NCI-H2081 (cell line): Measurements from ENCODE around the gene SLC12A5.
"Not testable (repeated sequence)": the region's sequence is repeated elsewhere in the genome, so short reads cannot be mapped to it uniquely, and the experiment has no call there.

Experiments
- DNase-seq, 2 experiments: peaks; one replicate each; lab custom pipeline; 2025; lab: John Stamatoyannopoulos, UW

The SLC12A5 gene

DNA sequence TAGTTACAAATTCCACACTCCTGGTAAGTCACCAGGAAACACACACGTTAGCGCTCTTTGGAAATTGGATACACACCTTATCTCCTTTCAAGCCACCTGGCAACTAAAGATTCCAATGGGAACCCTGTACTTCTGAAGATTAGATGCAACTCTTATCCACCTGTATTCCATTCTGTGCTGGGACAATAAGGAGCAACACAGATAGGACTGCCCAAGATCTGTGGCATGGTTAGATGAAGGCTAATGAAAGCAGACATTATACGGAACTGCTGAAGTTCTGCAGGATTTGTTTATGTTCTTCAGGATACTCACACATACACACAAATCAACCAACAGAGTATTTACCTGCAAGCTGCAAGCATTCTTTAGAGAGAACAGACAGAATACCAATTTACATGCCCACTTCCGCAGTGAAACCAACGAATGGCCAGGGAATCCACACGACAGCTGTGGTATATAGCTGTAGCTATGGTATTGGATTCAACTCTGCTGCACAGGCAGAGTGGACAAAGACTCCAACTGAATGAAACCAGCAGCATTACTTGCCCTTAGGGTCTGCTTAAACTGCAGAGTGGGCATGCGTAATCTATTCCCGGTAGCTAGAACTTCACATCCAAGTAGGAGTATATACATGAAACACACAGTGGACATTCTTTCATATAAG, 48.8 kb downstream of the SLC12A5 start:
- DNase-seq, result no peak

DNA sequence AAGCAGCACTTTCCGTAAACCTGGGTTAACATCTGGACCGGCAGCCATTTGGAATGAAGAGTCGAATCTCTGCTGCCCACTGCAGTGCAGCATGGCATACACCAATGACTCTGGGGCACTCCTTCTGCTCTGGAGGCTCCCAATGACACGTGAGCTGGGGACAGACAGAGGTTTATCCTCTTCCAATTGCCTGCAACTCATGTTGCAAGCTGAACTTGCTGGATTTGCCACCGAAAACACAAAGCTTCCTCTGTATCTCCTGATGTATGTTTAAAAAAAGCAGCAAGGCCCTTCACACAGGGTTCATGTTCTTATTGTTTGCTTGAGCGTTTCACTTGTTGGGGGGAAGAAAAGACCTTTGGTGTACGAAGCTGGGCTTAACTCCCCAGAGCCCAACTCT, 49.9 kb downstream of the SLC12A5 start:
- no peak for DNase-seq

DNA sequence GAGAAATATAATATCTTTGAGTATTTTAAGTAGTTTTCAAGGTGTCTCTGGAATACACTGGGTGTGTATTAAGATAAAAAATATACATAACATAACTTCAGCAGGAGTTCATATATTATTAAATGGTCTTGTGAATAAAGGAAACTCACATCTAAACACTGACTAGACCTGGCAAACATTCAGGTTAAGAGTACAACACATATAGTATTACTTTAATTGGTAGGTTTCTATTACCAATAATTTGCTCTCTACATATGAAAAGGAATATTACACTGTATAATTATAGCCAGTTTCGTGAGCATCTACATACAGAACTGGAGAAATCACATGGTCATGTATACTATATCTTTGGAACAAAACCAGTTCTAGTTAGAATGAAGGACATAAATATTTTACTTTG, 52.1 kb downstream of the SLC12A5 start:
- peak in 1 of 2 experiments; percentile 34 for DNase-seq

DNA sequence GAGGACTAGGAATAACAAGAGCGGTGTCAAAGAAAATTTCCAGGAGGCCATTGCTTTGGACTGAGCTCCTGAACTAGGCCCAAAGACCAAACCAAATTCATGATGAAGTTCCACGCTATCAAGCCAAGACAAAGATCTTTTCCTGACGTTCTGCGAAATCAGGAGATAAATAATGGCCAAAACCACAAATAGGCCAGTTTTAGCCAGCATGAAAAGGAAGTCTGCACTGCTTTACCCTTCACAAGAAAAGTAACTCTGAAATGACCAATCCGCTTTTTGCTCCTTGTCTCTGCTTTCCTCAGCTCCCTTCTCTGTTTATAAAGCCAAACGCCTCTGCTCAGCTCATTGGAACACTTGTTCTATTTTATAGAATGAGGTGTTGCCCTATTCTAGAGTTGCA, 54.1 kb downstream of the SLC12A5 start:
- DNase-seq, result no peak

DNA sequence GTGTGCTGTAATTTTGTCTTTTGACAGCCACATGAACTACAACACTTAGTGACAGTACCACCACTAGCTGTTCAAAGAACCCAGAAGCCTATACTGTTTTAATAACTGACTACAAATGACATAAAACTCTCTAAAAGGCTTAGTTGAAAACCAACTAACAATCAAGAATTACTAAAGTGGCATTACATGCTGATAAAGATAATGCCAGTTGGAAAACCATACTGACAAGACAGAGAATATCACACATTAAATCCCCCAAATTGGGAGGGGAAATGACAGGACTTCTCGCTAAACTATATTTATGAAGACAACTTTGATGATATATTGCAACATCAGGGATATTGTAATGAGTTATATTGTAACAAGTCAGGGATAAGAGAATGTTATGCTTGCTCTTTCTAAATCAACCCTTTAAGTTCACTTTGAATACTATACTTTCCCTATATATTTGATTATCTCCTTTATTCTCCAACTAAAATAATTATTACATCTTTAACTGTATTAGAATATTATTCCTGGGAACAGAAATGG, 54.6 kb downstream of the SLC12A5 start:
- no peak for DNase-seq

DNA sequence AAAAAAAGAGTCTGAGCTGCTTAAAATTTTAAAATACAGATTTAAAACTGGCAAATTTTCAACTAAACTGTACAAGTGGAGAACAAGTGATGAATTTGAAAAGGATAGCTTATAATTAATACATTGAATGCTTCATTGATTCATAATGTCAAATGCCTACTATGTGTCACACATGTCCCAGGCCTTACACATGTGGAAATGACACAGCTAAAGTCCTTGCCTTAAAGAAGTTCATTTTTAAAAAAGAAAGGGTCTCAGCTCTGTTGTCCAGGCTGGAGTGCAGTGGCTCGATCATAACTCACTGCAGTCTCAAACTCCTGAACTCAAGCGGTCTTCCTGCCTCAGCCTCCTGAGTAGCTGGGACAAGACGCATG, 55.8 kb downstream of the SLC12A5 start:
- DNase-seq, result no peak

DNA sequence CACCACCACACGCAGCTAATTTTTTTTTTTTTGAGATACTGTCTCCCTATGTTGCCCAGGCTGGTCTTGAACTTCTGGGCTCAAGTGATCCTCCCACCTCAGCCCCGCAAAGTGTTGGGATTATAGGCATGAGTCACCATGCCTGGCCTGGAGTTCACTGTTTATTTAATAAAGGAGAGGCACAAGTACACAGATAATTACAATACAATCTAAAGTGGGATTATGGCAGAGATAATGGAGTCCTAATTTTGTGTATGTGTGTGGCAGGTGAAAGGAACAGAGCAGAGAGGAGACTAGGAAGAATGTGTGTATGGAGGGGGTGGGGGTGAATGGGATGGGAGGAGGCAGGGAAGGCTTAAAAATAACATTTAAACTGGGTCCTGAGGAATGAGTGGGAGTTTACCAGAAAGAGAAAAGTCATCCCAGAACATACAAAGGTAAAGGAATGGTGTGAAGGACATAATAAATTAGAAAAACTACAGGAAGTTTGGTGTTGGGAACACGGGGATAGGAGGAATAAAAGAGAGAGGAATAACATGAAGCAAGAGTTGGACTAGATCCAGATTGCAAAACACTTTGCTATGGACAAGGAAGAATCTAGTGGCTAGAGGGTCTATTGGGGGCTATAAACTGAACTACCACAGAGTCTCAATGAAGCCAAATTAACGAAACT, 56.3 kb downstream of the SLC12A5 start:
- peak; percentile 36 to 62 for DNase-seq

DNA sequence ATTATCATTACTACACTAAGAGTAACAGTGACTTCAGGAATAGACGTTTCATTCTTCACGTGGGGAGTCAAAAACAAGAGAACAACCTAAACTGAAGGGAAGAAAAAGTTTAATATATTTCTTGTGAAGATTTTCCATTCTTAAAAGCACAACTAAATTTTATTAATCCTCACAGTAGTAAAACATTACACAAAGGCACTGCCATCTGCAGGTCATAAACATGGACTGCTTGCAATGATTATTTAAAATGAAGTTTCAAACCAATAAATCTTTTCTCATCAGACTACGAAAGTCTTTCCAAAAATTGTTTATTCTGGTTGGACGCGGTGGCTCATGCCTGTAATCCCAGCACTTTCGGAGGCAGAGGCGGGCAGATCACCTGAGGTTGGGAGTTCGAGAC, 58.1 kb downstream of the SLC12A5 start:
- no peak for DNase-seq

DNA sequence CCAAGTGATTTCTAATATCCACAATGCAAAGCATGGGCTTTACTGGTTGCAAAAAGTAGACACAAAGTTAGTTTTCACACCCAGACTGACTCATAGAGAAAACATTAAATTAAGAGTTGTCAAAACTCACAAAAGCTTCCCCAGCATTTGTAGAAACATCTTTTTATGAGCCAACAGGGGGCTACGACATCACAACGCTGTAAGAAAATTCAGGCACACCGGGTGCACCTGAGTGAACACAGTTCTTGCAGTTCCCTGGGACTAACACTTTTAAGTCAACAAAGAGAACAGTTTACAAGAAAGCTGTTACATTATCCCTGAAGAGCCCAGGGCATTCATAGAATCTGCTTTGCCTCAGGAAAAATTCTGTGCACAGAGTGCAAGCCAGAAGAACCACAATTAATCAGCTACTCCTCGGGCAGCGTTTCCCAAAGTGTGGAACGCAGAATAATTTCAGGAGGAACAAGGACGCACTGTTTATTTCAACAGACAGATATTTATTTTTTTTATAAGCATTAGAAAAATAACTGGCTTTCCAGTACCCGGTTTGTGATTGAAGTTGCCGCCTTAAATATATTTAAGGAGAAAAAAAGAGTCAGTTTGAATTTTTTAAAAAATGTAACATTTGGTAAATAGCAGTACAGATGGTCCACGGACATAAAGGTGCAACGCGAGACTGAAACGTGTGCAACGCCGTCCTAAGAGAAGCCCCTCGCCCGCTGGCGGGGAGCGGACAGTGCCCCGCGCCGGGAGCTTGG, 59.6 kb downstream of the SLC12A5 start:
- DNase-seq, result peak in 1 of 2 experiments; percentile 22

DNA sequence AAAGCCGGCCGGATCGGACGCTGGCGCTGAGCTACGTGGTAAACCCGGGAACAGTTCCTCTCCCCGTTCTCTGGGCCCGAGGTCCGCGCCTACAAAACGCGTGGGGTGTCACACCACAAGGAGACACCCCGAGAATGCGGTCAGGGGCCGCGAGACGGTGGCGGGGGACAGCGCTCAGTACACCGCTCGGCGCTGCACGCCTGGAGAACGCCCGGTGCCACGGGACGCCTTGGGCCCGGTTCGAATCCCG, 60.1 kb downstream of the SLC12A5 start:
- peak in 1 of 2 experiments; percentile 55 for DNase-seq

DNA sequence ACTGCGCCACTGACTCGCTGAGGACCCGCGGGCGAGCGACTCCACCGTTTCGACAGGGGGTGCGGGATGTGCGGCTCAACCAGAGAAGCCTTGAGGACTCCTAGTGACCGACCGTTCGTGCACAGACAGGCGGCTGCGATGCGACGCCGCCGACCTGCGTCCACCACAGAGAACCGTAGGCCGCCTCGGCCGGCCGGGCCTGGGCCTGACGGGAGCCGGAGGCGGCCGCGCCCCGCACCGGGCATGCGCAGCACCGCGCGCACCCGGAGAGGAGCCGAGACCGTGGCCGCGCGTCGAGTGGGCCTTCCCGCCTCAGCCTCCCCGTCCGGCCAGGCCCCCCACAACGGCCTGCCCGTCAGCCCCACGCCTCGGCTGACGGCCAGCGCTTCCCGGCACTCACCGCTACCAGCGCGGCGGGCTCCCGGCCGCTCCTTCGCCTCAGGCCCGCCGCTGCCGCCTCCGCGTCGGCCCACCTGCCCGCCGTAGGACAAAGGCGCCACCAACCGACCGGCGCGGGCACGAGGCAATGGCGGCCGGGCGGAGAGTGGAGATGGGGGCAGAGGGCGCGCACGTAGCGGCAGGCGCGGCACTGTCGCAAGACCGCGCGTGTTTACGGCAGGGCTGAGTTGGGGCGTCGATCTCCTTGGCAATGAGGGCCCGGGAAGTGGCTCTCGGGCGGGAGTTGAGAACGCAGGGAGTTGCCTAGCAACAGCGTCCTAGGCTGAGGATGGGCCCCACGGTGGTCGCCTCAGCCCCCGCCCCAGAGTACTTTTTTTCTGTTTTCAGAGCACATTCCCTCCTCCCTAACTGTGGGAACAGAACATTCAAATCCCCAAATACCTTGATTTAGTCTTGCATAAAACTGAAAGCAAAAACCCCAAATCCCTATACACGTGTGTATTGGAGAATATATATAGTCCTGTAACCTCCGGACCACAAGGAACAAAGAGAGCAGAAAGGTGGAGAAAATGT, 60.7 kb downstream of the SLC12A5 start, which contains the start of gene NCOA5:
TSS of gene NCOA5 (minus strand) at position 546 of the 972 bp plus-strand sequence. CDS start 10,538 bp downstream, outside the sequence.
- DNase-seq, result peak; percentile 95 to 98

DNA sequence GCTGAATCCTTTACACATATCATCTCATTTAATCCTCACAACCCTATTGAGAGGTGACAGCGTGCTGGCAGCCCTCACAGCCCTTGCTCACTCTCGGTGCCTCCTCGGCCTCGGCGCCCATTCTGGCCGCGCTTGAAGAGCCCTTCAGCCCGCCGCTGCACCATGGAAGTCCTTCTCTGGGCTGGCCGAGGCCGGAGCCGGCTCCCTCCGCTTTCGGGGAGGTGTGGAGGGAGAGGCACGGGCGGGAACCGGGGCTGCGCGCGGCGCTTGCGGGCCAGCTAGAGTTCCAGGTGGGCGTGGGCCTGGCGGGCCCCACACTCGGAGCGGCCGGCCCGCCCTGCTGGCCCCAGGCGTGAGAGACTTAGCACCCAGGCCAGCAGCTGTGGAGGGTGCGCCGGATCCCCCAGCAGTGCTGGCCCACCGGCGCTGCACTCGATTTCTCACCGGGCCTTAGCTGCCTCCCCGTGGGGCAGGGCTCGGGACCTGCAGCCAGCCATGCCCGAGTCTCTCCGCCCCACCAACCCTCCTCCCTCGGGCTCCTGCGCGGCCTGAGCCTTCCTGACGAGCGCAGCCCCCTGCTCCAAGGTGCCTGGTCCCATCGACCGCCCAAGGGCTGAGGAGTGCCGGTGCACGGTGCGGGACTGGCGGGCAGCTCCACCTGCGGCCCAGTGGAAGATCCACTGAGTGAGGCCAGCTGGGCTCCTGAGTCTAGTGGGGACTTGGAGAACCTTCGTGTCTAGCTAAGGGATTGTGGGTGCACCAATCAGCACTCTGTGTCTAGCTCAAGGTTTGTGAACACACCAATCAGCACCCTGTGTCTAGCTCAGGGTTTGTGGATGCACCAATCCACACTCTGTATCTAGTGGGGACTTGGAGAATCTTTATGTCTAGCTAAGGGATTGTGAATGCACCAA, 62.9 kb downstream of the SLC12A5 start:
- not testable (repeated sequence) for DNase-seq

DNA sequence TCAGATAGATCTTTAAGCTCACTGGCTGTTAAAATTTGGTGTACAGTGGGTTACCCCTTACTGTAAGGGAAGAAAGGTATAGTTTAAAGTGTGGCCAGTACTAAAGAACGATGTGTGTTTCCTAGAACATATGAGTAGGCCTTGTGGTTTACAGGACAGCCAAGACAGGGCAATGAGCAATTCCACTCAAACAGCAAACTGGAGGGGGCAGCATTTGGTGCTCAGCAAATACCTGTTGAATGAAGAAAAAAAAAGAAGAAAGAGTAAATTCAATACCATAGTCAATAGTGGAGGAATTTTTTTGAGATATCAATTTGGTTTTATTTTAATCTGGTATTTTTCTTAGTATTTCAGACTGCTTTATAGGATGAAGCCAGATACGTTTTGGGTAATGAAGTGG, 64.5 kb downstream of the SLC12A5 start:
- no peak for DNase-seq

DNA sequence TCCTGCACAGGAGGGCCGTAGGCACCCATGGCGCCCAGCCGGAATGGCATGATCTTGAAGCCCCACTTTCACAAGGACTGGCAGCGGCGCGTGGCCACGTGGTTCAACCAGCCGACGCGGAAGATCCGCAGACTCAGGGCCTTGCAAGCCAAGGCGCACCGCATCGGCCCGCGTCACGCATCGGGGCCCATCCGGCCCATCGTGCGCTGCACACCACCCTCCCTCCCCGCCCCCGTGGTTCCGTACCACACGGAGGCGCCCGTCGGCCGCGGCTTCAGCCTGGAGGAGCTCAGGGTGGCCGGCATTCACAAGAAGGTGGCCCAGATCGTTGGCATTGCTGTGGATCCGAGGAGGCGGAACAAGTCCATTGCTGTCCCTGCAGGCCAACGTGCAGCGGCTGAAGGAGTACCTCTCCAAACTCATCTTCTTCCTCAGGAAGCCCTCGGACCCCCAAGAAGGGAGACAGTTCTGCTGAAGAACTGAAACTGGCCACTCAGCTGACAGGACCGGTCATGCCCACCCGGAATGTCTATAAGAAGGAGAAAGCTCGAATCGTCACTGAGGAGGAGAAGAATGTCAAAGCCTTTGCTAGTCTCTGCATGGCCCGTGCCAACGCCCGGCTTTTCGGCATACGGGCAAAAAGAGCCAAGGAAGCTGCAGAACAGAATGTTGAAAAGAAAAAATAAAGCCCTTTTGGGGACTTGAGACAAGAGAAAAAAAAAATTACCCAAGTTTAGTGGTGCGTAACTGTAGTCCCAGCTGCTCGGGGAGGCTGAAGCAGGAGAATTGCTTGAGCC, 70.7 kb downstream of the SLC12A5 start:
- no peak for DNase-seq

DNA sequence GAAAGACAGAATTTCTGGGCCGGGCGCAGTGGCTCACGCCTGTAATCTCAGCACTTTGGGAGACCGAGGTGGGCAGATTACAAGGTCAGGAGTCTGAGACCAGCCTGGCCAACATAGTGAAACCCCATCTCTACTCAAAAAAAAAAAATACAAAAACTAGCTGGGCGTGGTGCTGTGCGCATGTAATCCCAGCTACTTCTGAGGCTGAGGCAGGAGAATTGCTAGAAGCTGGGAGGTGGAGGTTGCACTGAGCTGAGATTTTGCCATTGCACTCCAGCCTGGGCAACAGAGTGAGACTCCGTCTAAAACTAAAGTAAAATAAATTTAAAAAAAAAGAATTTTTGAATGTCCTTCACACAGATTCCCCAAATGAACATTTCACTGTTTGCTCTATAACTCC, 71.4 kb downstream of the SLC12A5 start:
- not testable (repeated sequence) for DNase-seq

DNA sequence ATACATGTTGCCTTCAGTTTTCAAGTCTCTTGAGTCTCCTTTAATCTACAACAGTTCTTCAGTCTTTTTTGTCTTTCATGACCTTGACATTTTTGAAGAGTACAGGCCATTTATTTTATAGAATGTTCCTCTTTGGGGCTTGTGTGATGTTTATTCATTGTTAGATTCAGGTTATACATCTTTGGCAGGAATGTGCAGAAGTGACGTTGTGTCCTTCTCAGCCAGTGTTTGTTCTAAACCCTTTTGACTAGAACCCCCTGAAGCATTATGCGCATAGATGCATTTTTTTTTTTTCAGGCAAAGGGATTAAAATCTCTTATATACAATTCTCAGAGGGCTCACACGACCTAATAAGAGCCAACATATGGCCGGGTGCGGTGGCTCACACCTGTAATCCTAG, 72.0 kb downstream of the SLC12A5 start:
- DNase-seq, result no peak

DNA sequence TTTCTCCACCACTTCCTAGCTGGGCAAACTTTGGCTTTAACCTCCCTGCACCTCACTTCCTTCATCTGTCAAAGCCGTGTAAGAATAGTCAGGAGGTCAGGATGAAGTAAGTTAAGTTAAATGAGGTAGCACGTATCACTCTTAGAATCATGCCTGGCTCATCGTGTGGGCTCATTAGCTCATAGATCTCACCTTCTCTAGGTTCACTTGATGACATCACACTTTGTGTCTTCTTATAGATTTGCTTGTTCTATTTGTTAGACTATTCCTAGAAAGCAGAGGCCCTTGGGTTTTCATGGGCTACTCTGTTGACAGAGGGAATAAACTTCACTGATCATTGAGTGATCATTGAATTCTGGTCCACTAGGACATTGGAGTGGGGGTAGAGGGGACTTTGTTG, 72.9 kb downstream of the SLC12A5 start:
- DNase-seq, result no peak

DNA sequence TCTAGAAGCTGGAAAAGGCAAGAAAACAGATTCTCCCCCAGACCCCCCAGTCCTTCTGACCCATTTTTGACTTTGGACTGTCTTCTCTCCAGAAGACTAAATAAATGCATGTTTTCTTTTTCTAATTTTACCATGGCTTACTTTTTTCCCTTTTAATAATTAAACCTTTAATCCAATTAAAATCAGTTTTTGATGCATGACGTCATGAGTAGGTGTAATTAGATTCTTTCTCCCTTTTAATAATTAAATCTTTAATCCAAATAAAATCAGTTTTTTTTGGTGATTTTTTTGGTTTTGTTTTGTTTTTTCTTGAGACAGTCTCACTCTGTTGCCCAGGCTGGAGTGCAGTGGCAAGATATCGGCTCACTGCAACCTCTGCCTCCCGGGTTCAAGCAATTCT, 73.9 kb downstream of the SLC12A5 start:
- no peak for DNase-seq

DNA sequence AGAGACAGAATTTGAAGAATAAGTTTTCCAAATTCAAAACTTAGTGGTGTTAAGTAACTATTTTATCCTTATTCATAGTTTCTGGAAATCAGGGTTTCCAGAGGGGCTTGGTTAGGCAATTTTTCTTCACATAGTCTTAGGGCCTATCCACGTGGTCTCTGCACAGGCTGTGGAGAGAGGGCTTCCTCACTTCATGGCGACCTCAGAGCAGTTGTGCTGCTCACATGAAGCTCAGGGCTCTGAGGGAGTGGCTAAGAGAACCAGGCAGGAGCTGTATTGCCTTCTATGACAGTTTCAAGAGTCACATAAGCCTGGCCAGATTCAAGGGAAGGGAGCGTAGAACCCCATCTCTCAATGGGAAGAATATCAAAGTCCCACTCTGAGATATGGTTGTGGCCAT, 75.2 kb downstream of the SLC12A5 start:
- DNase-seq, result no peak

DNA sequence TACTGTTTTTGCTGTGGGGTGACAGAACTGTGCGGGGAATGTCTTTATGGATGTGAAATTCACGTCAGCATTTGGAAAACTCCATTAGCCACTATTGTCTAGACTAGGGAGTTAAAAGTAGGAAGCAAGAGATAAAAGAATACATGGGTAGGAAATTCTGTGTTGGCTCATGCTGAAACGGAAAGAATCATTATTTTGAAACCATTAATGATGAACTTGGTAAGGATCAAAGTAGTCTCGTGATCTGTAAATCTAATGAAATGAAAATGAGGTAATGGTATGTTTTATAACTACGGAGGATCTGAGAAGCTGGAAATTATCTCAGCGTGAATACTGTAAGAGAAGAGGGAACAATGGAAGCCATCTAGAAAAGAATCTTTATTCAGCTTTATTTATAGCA, 78.0 kb downstream of the SLC12A5 start:
- DNase-seq, result no peak
